ENCODE results near the gene TRAF6.

The TRAF6 gene

DNA sequence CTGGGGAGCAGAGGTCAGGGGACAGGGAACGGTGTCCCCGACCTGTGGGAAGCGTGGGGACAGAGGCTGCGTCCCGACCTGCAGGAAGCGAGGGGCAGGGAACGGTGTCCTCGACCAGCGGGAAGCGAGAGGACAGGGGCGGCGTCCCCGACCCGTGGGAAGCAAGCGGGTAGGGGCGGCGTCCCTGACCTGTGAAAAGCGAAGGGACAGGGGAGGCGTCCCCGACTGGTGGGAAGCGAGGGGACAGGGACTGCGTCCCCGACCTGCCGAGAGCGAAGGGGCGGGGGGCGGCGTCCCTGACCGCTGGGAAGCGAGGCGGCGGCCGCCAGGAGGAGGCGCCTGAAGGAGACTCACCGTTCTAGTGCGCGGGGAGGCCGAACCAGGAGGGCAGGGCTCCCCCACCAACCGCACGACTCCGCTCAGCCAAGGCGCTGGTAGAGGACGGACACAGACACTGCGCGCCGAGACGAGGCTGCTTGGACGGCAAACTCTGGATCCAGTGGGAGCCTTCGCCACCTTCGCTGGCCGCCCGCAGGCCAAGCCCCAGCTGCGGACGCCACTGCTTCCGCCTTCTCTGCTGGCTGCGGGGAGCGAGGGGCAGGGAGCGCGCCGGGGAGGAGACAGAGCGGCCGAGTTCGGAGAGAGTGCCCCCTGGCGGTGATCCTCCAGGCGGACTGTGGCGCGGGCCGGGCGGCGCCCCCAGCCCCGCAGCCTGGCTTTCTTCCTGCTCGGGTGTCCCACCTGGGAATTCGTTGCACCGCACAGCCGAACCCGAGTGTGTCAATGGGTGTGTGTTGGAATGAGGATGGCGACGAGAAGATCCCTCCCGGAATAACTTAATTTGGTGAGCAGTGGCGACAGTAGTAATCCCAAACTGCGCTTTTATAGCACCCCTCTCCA lies at the start of gene TRAF6:
TSS of gene TRAF6 (minus strand) at position 579 of the 900 bp plus-strand sequence. CDS start 8,757 bp downstream, outside the sequence.
- H3K27ac ChIP-seq, result peak within 1 kb of the TSS; percentile 44; the same call in 1 of the 2 replicates
- no peak for TF ChIP-seq ZFX (IDR thresholded peaks at IDR 0.05; ENCODE audit: borderline replicate concordance)
- TF ChIP-seq CTCF (IDR thresholded peaks at IDR 0.05), result peak; percentile 92

GRCh38 chr11:36558571-36559413 lies 48.7 kb upstream of the TRAF6 start:
- no peak for TF ChIP-seq ZFX (IDR thresholded peaks at IDR 0.05; ENCODE audit: borderline replicate concordance)
- TF ChIP-seq CTCF (IDR thresholded peaks at IDR 0.05), result no peak
- H3K27ac ChIP-seq, result no peak overlapping the region

GRCh38 chr11:36557991-36558390 lies 47.9 kb upstream of the TRAF6 start:
- TF ChIP-seq CTCF (IDR thresholded peaks at IDR 0.05) (no peak), ZFX (IDR thresholded peaks at IDR 0.05; ENCODE audit: borderline replicate concordance) (no peak)
- H3K27ac ChIP-seq, result peak overlapping the region; percentile 71

- 0 out of 2 replicates have a peak, but pooled peaks have one; percentile 5 for TF ChIP-seq CTCF (IDR thresholded peaks at IDR 0.05)
Observed at GRCh38 chr11:36557390-36557789, 47.3 kb upstream of the TRAF6 start.

DNA sequence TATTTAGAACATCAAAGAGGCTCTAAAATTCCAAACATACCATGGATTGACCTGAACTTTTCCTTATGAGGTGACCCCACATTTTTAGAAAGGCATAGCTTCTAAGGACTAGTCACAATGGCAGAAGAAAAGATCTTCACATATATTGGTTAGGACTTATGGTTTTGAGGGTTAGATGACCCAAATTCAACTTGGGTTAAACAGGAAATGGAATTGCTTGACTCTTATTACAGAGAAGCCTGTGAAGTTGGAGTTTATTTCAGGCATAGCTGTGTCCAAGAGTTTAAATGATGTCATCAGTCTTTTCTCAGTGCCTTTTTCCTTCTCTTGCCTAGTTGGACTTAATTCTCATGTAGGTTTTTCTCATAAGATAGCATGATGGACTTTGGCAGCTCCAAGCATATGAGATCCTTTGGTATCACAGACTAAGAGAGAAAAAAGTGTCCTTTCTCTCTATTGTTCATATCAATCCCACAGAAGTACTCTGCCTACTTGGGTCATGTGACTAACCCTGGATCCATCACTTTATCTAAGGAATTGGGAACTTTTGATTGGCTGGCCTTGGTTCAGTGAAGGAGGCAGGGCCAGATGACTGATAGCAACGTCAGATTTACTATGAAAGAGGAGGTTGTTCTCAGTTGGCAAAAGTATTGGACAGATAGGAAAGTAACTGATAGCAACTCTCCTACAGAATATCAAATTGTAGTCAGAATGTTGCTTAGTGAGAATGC lies 40.5 kb upstream of the TRAF6 start:
- TF ChIP-seq ZFX (IDR thresholded peaks at IDR 0.05; ENCODE audit: borderline replicate concordance), result no peak
- no peak for TF ChIP-seq CTCF (IDR thresholded peaks at IDR 0.05)
- no peak overlapping the region for H3K27ac ChIP-seq

More at GRCh38 chr11:36557390-36557789, 47.3 kb upstream of the TRAF6 start:
- peak overlapping the region; percentile 71 for H3K27ac ChIP-seq

- H3K27ac ChIP-seq, result no peak overlapping the region
- TF ChIP-seq CTCF (IDR thresholded peaks at IDR 0.05) (peak; percentile 74), ZFX (IDR thresholded peaks at IDR 0.05; ENCODE audit: borderline replicate concordance) (no peak)
Observed at GRCh38 chr11:36540998-36541397, 30.9 kb upstream of the TRAF6 start.

Measured in 22Rv1 (cell line).